Stimulated activated CD4-positive, alpha-beta T cell treated with anti-CD3 and anti-CD28 coated beads, Interleukin-1b, Interleukin-23, amount 100 ng/mL, for 48 hours (primary cell): ENCODE measurements around the gene GLCE.
"Not testable (repeated sequence)": the region's sequence is repeated elsewhere in the genome, so short reads cannot be mapped to it uniquely, and the experiment has no call there.

Source experiments
- DNase-seq: peaks from one replicate; pipeline ENCODE4 v3.0.0-alpha.2; 2020

The GLCE gene

GRCh38 chr15:69277316-69277715, 116.9 kb downstream of the GLCE start:
- no peak for DNase-seq

- no peak for DNase-seq
Measured at GRCh38 chr15:69279636-69280035, 119.2 kb downstream of the GLCE start.

GRCh38 chr15:69280783-69281182, 120.3 kb downstream of the GLCE start:
- DNase-seq, result no peak

- no peak for DNase-seq
Measured at GRCh38 chr15:69282104-69282743, 121.8 kb downstream of the GLCE start.

GRCh38 chr15:69285834-69286233, 125.4 kb downstream of the GLCE start:
- DNase-seq, result no peak

GRCh38 chr15:69288011-69288410, 127.6 kb downstream of the GLCE start:
- DNase-seq, result no peak

- DNase-seq, result no peak
Measured at GRCh38 chr15:69288531-69289341, 128.3 kb downstream of the GLCE start.

GRCh38 chr15:69289342-69290146, 129.1 kb downstream of the GLCE start:
- no peak for DNase-seq

- DNase-seq, result no peak
Measured at GRCh38 chr15:69290346-69291164, 130.1 kb downstream of the GLCE start.

GRCh38 chr15:69291651-69292050, 131.2 kb downstream of the GLCE start:
- not testable (repeated sequence) for DNase-seq

GRCh38 chr15:69292826-69293420, 132.5 kb downstream of the GLCE start:
- DNase-seq, result no peak

- DNase-seq, result no peak
Measured at GRCh38 chr15:69293741-69294615, 133.5 kb downstream of the GLCE start.

- no peak for DNase-seq
Measured at GRCh38 chr15:69296606-69297005, 136.2 kb downstream of the GLCE start.

- no peak for DNase-seq
Measured at GRCh38 chr15:69297642-69298353, 137.4 kb downstream of the GLCE start.

- DNase-seq, result no peak
Measured at GRCh38 chr15:69298354-69298696, 137.9 kb downstream of the GLCE start.

GRCh38 chr15:69298697-69299441, 138.4 kb downstream of the GLCE start, which contains the start of gene PAQR5:
Gene PAQR5 (plus strand): TSS chr15:69298912. CDS start chr15:69360081, 61,169 bp downstream.
- DNase-seq, result no peak

- DNase-seq, result no peak
Measured at GRCh38 chr15:69299451-69299886, 139.0 kb downstream of the GLCE start.

- no peak for DNase-seq
Measured at GRCh38 chr15:69299943-69300588, 139.6 kb downstream of the GLCE start.

GRCh38 chr15:69301101-69301500, 140.7 kb downstream of the GLCE start:
- DNase-seq, result not testable (repeated sequence)
